NB4 (cell line): ENCODE measurements around the gene GNG7.

Experiments
- DNase-seq: peaks from one replicate; pipeline ENCODE4 v3.0.0; 2010; ENCODE audit warnings: low read depth
- H3K4me3 ChIP-seq: one replicate; pipeline ENCODE4 v1.5.1; 2011; ENCODE audit warnings: mild to moderate bottlenecking, low read depth, low read length, moderate library complexity
- MYC ChIP-seq: IDR thresholded peaks from 2 replicates; pipeline ENCODE4 v1.6.1; 2011; ENCODE audit warnings: low read depth, low read length
- POLR2A ChIP-seq: IDR thresholded peaks from 2 replicates; pipeline ENCODE4 v1.6.1; 2011; ENCODE audit warnings: mild to moderate bottlenecking; ENCODE audit not compliant: insufficient read length; ENCODE audit errors: extremely low read depth
- TF ChIP-seq, protein P1 (sequence below): IDR thresholded peaks from 2 replicates; pipeline ENCODE4 v1.6.1; 2011; ENCODE audit warnings: low read depth, low read length
- TF ChIP-seq, protein P2 (sequence below): IDR thresholded peaks from one replicate; pipeline ENCODE4 v1.5.1; 2012; ENCODE audit warnings: low read depth, low read length

Gene GNG7

DNA sequence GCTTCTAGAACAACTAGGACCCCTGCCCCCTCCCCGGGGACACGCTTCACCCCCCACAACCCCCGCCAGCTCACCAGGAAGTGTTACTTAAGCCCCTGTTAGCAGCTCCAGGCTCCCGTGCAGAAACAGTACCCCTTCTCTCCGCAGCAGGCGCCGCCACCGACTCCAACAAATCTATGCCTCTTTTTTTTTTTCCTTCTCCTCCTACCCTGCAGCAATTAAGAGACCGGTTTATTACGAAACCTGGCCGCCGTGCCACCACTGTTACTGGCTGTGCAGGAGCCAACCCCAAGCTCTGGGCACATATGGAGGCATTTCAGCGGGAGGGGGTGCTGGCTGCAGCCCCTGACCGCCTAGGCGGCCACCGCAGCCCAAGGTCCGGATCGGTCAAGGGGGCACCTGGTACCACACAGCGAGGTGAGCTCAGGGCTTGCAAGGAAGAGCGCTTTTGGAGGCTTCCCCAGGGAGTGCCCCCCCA is 224.2 kb downstream of the GNG7 start:
- DNase-seq = peak; percentile 95
- H3K4me3 ChIP-seq = peak overlapping the region; percentile 97
- peak; percentile 25; the same call in 1 of the 2 replicates for TF ChIP-seq MYC
- TF ChIP-seq, protein P1, sequence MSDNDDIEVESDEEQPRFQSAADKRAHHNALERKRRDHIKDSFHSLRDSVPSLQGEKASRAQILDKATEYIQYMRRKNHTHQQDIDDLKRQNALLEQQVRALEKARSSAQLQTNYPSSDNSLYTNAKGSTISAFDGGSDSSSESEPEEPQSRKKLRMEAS = peak; percentile 22; the same call in 1 of the 2 replicates
- TF ChIP-seq, protein P2, sequence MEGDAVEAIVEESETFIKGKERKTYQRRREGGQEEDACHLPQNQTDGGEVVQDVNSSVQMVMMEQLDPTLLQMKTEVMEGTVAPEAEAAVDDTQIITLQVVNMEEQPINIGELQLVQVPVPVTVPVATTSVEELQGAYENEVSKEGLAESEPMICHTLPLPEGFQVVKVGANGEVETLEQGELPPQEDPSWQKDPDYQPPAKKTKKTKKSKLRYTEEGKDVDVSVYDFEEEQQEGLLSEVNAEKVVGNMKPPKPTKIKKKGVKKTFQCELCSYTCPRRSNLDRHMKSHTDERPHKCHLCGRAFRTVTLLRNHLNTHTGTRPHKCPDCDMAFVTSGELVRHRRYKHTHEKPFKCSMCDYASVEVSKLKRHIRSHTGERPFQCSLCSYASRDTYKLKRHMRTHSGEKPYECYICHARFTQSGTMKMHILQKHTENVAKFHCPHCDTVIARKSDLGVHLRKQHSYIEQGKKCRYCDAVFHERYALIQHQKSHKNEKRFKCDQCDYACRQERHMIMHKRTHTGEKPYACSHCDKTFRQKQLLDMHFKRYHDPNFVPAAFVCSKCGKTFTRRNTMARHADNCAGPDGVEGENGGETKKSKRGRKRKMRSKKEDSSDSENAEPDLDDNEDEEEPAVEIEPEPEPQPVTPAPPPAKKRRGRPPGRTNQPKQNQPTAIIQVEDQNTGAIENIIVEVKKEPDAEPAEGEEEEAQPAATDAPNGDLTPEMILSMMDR = no peak

DNA sequence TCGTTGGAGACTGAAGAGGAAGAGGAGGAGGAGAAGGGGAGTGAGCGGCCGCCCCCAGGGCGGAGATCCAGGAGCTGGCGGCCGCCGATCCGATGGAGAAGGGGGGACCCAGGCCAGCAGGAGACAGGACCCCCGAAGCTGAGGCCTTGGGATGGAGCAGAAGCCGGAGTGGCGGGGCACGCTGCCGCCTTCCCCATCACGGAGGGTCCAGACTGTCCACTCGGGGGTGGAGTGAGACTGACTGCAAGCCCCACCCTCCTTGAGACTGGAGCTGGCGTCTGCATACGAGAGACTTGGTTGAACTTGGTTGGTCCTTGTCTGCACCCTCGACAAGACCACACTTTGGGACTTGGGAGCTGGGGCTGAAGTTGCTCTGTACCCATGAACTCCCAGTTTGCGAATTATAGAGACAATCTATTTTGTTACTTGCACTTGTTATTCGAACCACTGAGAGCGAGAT is 224.7 kb downstream of the GNG7 start:
- TF ChIP-seq MYC = no peak
- TF ChIP-seq, protein P1 = no peak
- TF ChIP-seq, protein P2 = no peak
- TF ChIP-seq POLR2A = no peak
- peak; percentile 69 for DNase-seq
- H3K4me3 ChIP-seq = peak overlapping the region; percentile 97

DNA sequence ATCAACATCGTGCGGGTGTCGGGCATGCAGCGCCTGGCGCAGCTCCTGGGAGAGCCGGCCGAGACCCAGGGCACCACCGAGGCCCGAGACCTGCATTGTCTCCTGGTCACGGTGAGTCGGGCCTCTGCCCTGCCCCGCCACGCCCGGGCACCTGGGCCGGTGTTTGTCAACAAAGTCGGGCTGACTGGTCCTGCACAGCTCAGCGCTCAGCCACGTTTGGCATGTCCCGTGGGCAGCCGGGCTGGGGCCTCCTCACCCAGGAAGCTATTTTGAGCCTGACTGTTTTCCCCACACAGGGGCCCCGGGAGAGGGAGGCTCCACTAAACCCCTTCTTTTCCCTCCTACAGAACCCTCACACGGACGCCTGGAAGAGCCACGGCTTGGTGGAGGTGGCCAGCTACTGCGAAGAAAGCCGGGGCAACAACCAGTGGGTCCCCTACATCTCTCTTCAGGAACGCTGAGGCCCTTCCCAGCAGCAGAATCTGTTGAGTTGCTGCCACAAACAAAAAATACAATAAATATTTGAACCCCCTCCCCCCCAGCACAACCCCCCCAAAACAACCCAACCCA is 225.3 kb downstream of the GNG7 start:
- peak overlapping the region; percentile 97 for H3K4me3 ChIP-seq
- no peak for TF ChIP-seq MYC
- TF ChIP-seq, protein P2 = no peak
- TF ChIP-seq, protein P1 = no peak
- no peak for TF ChIP-seq POLR2A
- peak; percentile 27 for DNase-seq

DNA sequence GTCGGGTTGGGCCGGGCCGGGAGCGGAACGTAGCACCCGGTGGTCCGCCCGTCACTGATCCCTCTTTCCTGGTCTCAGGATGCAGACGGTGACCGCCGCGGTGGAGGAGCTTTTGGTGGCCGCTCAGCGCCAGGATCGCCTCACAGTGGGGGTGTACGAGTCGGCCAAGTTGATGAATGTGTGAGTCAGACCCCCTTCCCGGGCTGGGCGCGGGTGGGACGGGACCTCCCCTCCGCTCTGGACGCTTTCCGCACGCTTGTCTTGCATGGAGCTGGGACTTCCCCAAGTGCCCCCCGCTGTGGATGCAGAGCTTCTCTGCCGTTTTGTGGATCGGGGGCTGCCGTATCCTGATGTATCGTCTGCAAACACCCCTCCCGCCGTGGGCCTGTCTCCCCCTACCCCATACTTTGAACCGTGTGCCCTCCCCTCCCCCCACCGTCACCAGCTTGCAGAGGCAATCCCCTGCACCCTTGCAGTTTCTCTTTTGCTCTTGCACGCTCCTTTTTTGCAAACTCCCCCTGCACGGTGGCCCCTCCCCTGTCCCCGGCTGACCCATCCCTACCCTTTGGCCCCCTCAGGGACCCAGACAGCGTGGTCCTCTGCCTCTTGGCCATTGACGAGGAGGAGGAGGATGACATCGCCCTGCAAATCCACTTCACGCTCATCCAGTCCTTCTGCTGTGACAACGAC is 225.9 kb downstream of the GNG7 start:
- peak overlapping the region; percentile 97 for H3K4me3 ChIP-seq
- TF ChIP-seq POLR2A (no peak), MYC (no peak)
- TF ChIP-seq, protein P2 = no peak
- TF ChIP-seq, protein P1 = no peak
- peak; percentile 81 for DNase-seq

DNA sequence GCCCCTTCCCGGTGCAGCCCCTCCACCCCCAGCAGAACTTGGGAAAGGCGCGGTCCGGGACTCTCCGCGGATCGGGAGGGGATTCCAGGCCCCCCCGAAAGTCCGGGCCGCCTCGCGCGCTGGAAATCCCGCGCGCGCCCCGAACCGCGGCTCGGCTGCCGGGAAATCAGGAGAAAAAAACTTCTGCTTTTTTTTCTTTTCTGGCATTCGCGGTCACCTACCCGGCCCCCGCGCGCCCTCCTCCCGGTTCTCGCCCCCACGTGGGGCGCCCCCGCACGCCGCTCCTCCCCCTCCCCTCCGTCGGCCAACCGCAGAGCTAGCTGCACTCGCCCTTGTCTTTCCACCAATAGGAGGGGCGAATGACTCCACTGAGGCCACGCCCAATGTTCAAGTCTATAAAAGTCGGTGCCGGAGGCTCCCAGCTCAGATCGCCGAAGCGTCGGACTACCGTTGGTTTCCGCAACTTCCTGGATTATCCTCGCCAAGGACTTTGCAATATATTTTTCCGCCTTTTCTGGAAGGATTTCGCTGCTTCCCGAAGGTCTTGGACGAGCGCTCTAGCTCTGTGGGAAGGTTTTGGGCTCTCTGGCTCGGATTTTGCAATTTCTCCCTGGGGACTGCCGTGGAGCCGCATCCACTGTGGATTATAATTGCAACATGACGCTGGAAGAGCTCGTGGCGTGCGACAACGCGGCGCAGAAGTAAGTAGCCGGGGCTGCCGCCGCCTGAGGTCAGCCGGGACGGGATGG is 226.6 kb downstream of the GNG7 start, which contains the start of gene GADD45B:
Gene GADD45B, plus strand, starts transcription at position 426 of the 749 bp plus-strand sequence. Its CDS starts 232 bp downstream, at position 658.
- DNase-seq = peak; percentile 94
- peak within 1 kb of the TSS; percentile 97 for H3K4me3 ChIP-seq

More for the DNA sequence above, 226.6 kb downstream of the GNG7 start, which contains the start of gene GADD45B:
- TF ChIP-seq POLR2A = peak; percentile 100
- TF ChIP-seq, protein P1 = peak; percentile 52
- TF ChIP-seq MYC = no peak
- TF ChIP-seq, protein P2 = no peak
